ENCODE data around the gene EPB41L3. TPM values are rescaled to one million over a fixed set of nuclear protein-coding genes. Genes with fewer than 3 reads are reported as not detected.

The EPB41L3 gene
- polyA plus RNA-seq (2011; rRNA removed) (36.6 and 45.0 TPM in 2 replicates), polyA minus RNA-seq (2011; rRNA and poly(A)+ RNA removed) (34.8 and 45.6 TPM in 2 replicates)

DNA sequence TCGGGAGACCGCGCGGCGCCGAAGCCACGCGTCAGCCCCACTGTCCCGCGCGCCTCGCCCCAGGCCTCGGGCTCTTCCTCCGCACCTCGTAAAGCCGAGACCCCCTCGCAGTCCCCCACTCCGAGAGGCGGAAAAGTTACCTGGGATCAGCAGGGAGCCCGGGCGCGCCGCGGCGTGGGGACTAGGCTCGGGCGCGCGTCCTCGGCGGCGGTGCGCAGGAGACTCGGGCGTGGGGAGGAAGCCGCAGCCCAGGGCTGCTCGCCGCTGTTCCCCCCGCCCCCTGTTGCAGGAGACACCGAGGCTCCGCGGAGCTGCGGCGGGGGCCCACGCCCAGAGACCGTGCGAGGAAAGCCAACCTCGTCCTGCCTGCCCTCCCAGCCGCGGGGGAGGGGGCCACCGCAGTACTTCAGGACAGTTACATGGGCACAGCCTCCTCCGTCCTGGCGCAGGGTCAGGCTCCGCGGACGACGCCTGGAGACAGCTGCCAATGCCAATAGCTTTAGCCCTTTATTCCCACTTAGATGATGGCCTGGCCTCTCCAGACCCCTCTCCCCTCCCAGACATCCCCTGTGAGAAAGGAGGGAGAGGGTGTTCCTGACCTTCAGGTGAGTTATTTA, at the start of gene EPB41L3:
Gene EPB41L3, minus strand, starts transcription at position 225 of the 617 bp plus-strand sequence. CDS start 54,814 bp downstream, outside the sequence.
- Histone ChIP-seq H3K27me3 (ENCODE audit: control insufficient read depth, insufficient read depth, low read length) (no peaks in the 10 kb centered on the region), H3K27ac (ENCODE audit: low read depth, low read length) (no peak within 1 kb of the TSS), H3K4me3 (ENCODE audit: low read depth, low read length) (peak within 1 kb of the TSS; percentile 70), H3K9me3 (ENCODE audit: control insufficient read depth, insufficient read depth, low read length) (no peaks in the 10 kb centered on the region)
- ChIA-PET CTCF (no interaction called here), POLR2A (interaction anchor here (0.6 kb wide), 1 partner anchor 36 kb away, joined by 11 read pairs; no protein-coding TSS in a partner anchor)
- TF ChIP-seq, protein P1, sequence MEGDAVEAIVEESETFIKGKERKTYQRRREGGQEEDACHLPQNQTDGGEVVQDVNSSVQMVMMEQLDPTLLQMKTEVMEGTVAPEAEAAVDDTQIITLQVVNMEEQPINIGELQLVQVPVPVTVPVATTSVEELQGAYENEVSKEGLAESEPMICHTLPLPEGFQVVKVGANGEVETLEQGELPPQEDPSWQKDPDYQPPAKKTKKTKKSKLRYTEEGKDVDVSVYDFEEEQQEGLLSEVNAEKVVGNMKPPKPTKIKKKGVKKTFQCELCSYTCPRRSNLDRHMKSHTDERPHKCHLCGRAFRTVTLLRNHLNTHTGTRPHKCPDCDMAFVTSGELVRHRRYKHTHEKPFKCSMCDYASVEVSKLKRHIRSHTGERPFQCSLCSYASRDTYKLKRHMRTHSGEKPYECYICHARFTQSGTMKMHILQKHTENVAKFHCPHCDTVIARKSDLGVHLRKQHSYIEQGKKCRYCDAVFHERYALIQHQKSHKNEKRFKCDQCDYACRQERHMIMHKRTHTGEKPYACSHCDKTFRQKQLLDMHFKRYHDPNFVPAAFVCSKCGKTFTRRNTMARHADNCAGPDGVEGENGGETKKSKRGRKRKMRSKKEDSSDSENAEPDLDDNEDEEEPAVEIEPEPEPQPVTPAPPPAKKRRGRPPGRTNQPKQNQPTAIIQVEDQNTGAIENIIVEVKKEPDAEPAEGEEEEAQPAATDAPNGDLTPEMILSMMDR (IDR thresholded peaks at IDR 0.05; ENCODE audit: low read depth, low read length), result no peak
- DNase-seq (ENCODE audit: low read depth, low spot score), result no peak

DNA sequence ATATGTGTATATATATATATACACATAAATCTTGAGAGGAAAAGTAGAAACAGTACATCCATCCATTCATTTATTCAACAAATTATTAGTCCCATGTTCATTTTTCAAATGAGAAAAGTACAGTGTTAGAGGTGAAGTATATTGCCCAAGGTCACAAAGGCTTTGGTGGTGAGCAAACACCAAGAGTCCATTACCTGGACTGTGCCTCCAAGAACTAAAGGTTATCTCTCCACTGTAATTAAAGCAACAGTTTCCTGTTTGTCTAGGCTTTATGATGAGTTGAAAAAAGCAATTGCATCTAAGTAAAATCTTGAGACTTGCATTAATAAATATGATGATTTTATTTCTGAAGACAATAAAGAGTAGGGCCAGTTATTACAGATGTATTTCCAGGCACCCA, 44.7 kb upstream of the EPB41L3 start:
- H3K9me3 ChIP-seq (ENCODE audit: control insufficient read depth, insufficient read depth, low read length), result no peaks in the 10 kb centered on the region
- CTCF ChIA-PET, result no interaction called here
- H3K27ac ChIP-seq (ENCODE audit: low read depth, low read length), result no peak overlapping the region
- TF ChIP-seq, protein P1 (IDR thresholded peaks at IDR 0.05; ENCODE audit: low read depth, low read length), result no peak
- no peak for DNase-seq (ENCODE audit: low read depth, low spot score)
- H3K27me3 ChIP-seq (ENCODE audit: control insufficient read depth, insufficient read depth, low read length), result no peaks in the 10 kb centered on the region
- H3K4me3 ChIP-seq (ENCODE audit: low read depth, low read length), result no peak overlapping the region
- POLR2A ChIA-PET, result no interaction called here

DNA sequence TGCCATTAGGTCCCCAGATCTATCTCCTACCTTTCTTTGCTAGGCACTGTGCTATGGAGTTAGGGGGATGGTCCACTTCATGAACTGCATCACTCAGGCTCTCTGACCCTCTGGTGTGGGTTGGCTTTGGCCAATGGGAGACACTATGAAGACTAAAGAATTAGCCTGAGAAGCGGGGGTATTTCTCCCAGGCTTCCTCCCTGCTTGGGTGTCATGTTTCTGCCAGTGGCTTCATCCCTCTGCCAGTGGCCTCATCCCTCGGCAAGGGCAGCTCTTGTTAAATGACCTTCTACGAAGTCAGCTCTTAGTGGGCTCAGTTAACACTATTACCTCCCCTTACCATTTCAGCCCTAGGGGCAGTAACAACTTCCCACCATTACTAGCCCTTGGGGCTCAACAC, 41.9 kb upstream of the EPB41L3 start:
- no peak for DNase-seq (ENCODE audit: low read depth, low spot score)
- TF ChIP-seq, protein P1 (IDR thresholded peaks at IDR 0.05; ENCODE audit: low read depth, low read length), result no peak
- no peaks in the 10 kb centered on the region for H3K9me3 ChIP-seq (ENCODE audit: control insufficient read depth, insufficient read depth, low read length)
- H3K4me3 ChIP-seq (ENCODE audit: low read depth, low read length), result no peak overlapping the region
- no peaks in the 10 kb centered on the region for H3K27me3 ChIP-seq (ENCODE audit: control insufficient read depth, insufficient read depth, low read length)
- CTCF ChIA-PET, result interaction anchor here (0.6 kb wide), 1 partner anchor 30 kb away, joined by 3 read pairs; no protein-coding TSS in a partner anchor
- H3K27ac ChIP-seq (ENCODE audit: low read depth, low read length), result no peak overlapping the region
- POLR2A ChIA-PET, result no interaction called here

DNA sequence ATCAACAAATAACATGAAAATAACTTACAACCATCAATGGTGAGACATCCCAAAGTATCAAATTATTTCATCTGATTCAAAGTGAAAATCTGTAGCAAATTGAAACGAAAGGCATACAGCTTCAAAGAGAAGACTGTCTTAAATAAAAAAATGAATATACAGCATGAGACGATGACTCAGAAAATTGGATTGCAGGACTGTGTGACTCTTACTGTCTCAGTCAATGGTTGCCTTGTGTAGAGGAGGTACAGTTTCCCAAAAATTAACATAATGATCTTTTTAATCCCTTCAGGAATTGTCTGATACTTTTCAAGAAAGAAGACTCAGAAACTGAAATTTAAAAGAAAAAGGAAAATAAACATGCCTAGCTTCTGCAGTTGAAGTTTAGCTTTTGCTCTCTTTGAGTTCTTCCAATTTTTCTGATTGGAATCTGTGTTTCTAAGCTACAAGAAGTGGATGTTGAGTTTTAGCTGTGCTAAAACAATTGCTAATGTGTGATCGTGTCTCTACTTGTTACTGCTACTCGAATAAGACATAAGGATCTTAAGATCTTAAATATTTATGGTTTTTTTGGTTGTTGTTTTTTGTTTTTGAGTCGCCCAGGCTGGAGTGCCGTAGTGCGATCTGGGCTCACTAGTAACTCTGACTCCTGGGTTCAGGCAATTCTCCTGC, 41.1 kb upstream of the EPB41L3 start:
- no peak overlapping the region for H3K27ac ChIP-seq (ENCODE audit: low read depth, low read length)
- H3K9me3 ChIP-seq (ENCODE audit: control insufficient read depth, insufficient read depth, low read length), result no peaks in the 10 kb centered on the region
- ChIA-PET CTCF (no interaction called here), POLR2A (no interaction called here)
- H3K27me3 ChIP-seq (ENCODE audit: control insufficient read depth, insufficient read depth, low read length), result no peaks in the 10 kb centered on the region
- TF ChIP-seq, protein P1 (IDR thresholded peaks at IDR 0.05; ENCODE audit: low read depth, low read length), result no peak
- DNase-seq (ENCODE audit: low read depth, low spot score), result no peak
- H3K4me3 ChIP-seq (ENCODE audit: low read depth, low read length), result no peak overlapping the region

Measured in AG04450 (cell line).